Upper lobe of right lung (tissue), 1 donor: ENCODE results near the gene LRP1B. TPM values are rescaled to one million over a fixed set of nuclear protein-coding genes. Genes with fewer than 3 reads are reported as not detected.
"Not testable (repeated sequence)": the region's sequence is repeated elsewhere in the genome, so short reads cannot be mapped to it uniquely, and the experiment has no call there.

Experiments used
- ATAC-seq: fragments of 200-7000 bp; cut with Tn5 transposase; one replicate; pipeline ENCODE4 v1.9.1; 2020; ENCODE audit warnings: mild to moderate bottlenecking, moderate library complexity
- DNase-seq: peaks from one replicate; pipeline ENCODE4 v3.0.0-alpha.2; 2020
- H3K27ac ChIP-seq: fragments of 200-600 bp; one replicate; pipeline ENCODE4 v1.8.0; 2022
- H3K27me3 ChIP-seq: fragments of 200-600 bp; one replicate; pipeline ENCODE4 v1.8.0; 2022; ENCODE audit warnings: mild to moderate bottlenecking
- H3K36me3 ChIP-seq: fragments of 200-600 bp; one replicate; pipeline ENCODE4 v1.8.0; 2022
- H3K4me1 ChIP-seq: fragments of 200-600 bp; one replicate; pipeline ENCODE4 v1.8.0; 2022
- H3K4me3 ChIP-seq: fragments of 200-600 bp; one replicate; pipeline ENCODE4 v1.8.0; 2022; ENCODE audit warnings: mild to moderate bottlenecking
- H3K9me3 ChIP-seq: fragments of 200-600 bp; one replicate; pipeline ENCODE4 v1.8.0; 2022
- CTCF ChIP-seq: fragments of 200-600 bp; IDR thresholded peaks from one replicate; pipeline ENCODE4 v1.8.0; 2022; ENCODE audit warnings: antibody characterized with exemption
- intact Hi-C: fragments of 100-400 bp; cut with DNase I; formaldehyde crosslinking; loops from one replicate; pipeline ENCODE4 v1.11.0; 2022
- total RNA-seq: library from RNA; stranded (reverse); fragmentation: NEBNext Ultra II Directional; extraction: Animal tissue kit (Norgen Biotek cat#: 25700); gene quantifications from one replicate; pipeline ENCODE4 v1.2.1, GENCODE V29; 2021
- donor health status: DM: no; HTN: yes; CAD: no; lungs with severe emphysema.

LRP1B gene
- total RNA-seq, 1 donor from 2014 or later = 0.12 TPM

DNA sequence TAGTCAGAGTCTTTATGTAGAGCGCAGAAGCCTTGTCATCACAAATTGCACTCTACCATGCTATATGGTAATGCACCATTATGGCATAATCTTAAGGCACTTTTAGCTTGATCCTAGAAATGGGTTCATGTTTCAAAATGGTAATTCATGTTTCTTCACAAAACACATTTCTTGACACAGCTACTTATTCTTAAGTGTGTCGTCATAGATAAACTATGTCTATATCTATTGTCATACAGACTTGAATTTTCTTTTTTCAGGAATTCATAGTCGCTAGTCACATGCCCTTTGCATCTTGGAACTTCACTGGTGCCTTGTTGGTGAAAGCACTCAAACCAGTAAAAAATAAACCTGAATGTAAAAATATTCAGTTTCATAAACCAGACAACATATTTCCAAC is 1578.2 kb downstream of the LRP1B start:
- DNase-seq (no peak), ATAC-seq (no peak)
- no peak overlapping the region for H3K27ac ChIP-seq
- H3K27me3 ChIP-seq = no peaks in the 10 kb centered on the region
- no peak overlapping the region for H3K4me3 ChIP-seq
- intact Hi-C loops = no loop called here
- no peaks in the 10 kb centered on the region for H3K9me3 ChIP-seq
- no peaks in the 10 kb centered on the region for H3K4me1 ChIP-seq
- no peaks in the 10 kb centered on the region for H3K36me3 ChIP-seq
- no peak for TF ChIP-seq CTCF

- ATAC-seq (no peak), DNase-seq (no peak)
- Histone ChIP-seq H3K27me3 (no peaks in the 10 kb centered on the region), H3K27ac (no peak overlapping the region), H3K4me1 (no peaks in the 10 kb centered on the region), H3K9me3 (no peaks in the 10 kb centered on the region), H3K4me3 (no peak overlapping the region), H3K36me3 (no peaks in the 10 kb centered on the region)
- no peak for TF ChIP-seq CTCF
- intact Hi-C loops = no loop called here
Measured at GRCh38 chr2:140551287-140551686, 1579.5 kb downstream of the LRP1B start.

GRCh38 chr2:140550821-140551220 is 1580.0 kb downstream of the LRP1B start:
- H3K9me3 ChIP-seq = no peaks in the 10 kb centered on the region
- no peak for TF ChIP-seq CTCF
- no peaks in the 10 kb centered on the region for H3K4me1 ChIP-seq
- intact Hi-C loops = no loop called here
- no peaks in the 10 kb centered on the region for H3K27me3 ChIP-seq
- DNase-seq (no peak), ATAC-seq (no peak)
- H3K36me3 ChIP-seq = no peaks in the 10 kb centered on the region
- no peak overlapping the region for H3K4me3 ChIP-seq
- no peak overlapping the region for H3K27ac ChIP-seq

DNA sequence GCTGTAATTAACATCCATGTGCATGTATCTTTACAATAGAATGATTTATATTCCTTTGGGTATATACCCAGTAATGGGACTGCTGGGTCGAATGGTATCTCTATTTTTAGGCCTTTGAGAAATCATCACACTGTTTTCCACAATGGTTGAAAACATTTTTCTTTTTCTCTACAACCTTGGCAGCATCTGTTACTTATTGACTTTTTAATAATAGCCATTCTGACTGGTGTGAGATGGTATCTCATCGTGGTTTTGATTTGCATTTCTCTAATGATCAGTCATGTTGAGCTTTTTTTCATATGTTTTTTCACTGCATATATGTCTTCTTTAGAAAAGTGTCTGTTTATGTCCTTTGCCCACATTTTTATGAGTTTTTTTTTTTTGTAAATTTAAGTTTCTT is 1586.0 kb downstream of the LRP1B start:
- H3K27me3 ChIP-seq, H3K4me1 ChIP-seq, H3K4me3 ChIP-seq, H3K27ac ChIP-seq, DNase-seq, intact Hi-C loops, ATAC-seq, H3K9me3 ChIP-seq, H3K36me3 ChIP-seq: not testable (repeated sequence)

DNA sequence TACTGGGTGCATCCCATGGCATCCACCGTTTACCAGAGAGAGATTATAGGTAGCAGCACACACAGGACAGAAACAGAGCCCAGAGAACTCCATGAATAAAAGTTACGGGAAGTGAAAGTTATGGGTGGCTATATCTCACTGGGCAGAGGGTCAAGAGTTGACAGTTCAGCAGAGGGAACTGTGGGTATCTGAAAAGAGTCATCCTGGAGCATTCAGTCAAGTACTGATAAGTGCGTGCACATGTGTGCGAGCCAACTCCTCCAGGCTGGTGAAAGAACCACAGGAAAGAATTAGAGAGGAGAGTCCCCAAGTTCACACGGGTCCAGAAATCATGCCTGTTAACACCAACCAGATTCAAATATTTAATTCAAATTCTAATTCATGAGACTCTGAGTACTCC is 1588.2 kb downstream of the LRP1B start:
- intact Hi-C loops = no loop called here
- no peak for TF ChIP-seq CTCF
- no peak for DNase-seq
- no peaks in the 10 kb centered on the region for H3K9me3 ChIP-seq
- no peak for ATAC-seq
- H3K4me3 ChIP-seq = no peak overlapping the region
- H3K4me1 ChIP-seq = no peaks in the 10 kb centered on the region
- H3K36me3 ChIP-seq = no peaks in the 10 kb centered on the region
- no peak overlapping the region for H3K27ac ChIP-seq
- no peaks in the 10 kb centered on the region for H3K27me3 ChIP-seq

- no peak overlapping the region for H3K27ac ChIP-seq
- no peaks in the 10 kb centered on the region for H3K36me3 ChIP-seq
- no peak overlapping the region for H3K4me3 ChIP-seq
- no peak for TF ChIP-seq CTCF
- no peaks in the 10 kb centered on the region for H3K9me3 ChIP-seq
- no peak for ATAC-seq
- intact Hi-C loops = no loop called here
- no peak for DNase-seq
- no peaks in the 10 kb centered on the region for H3K4me1 ChIP-seq
- H3K27me3 ChIP-seq = no peaks in the 10 kb centered on the region
Measured at GRCh38 chr2:140539242-140539875, 1591.5 kb downstream of the LRP1B start.
